ENCODE measurements around the gene DDX24. TPM values are rescaled to one million over a fixed set of nuclear protein-coding genes. Genes with fewer than 3 reads are reported as not detected.

DDX24 gene
- total and polyA plus RNA-seq, 12 donors, result 221 to 616 (median 337) TPM

DNA sequence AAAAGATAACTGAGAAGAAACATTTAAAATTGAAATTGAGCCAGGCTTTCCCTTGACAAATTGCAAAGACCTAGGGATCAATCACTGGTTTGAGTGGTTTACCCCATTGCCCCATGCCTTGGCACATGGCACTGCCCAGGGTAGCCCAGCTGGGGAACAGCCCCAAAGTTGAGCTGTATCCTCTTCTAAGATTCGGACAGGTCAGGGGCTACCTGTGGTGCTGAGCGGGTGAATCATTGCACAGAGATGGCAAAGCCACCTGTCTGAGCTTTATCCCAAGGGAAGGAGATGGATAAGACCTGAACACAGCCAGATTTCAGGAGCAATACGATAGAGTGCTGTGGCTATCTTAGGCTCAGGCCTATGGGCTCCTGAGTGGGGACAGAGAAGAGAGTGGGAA lies 41.4 kb upstream of the DDX24 start:
- Histone ChIP-seq H3K9me3 (replicated peaks in 1 of 3) (no peaks in the 10 kb centered on the region), H3K4me1 (replicated peaks in 1 of 2) (no peaks in the 10 kb centered on the region), H3K27me3 (no peaks in the 10 kb centered on the region), H3K4me3 (no peak overlapping the region), H3K27ac (no peak overlapping the region), H3K36me3 (replicated peaks in 1 of 2) (peaks cover 0 to 4% of the 10 kb centered on the region in 2 donors)
- TF ChIP-seq POLR2A (IDR thresholded peaks at IDR 0.05), result no peak
- TF ChIP-seq, protein P1, sequence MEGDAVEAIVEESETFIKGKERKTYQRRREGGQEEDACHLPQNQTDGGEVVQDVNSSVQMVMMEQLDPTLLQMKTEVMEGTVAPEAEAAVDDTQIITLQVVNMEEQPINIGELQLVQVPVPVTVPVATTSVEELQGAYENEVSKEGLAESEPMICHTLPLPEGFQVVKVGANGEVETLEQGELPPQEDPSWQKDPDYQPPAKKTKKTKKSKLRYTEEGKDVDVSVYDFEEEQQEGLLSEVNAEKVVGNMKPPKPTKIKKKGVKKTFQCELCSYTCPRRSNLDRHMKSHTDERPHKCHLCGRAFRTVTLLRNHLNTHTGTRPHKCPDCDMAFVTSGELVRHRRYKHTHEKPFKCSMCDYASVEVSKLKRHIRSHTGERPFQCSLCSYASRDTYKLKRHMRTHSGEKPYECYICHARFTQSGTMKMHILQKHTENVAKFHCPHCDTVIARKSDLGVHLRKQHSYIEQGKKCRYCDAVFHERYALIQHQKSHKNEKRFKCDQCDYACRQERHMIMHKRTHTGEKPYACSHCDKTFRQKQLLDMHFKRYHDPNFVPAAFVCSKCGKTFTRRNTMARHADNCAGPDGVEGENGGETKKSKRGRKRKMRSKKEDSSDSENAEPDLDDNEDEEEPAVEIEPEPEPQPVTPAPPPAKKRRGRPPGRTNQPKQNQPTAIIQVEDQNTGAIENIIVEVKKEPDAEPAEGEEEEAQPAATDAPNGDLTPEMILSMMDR (IDR thresholded peaks at IDR 0.05), result no peak
- DNase-seq, result peak in 2 of 7 donors; percentile 4 to 10
- 63 to 92% (median 74%) methylated on average over 3 of the region's 3 CpGs for WGBS, 4 donors
- intact Hi-C loops (cut with DNase I), result loop anchor here in 1 of 2 donors (10.0 kb wide), 1 partner anchor 48 kb away; no protein-coding TSS in a partner anchor

DNA sequence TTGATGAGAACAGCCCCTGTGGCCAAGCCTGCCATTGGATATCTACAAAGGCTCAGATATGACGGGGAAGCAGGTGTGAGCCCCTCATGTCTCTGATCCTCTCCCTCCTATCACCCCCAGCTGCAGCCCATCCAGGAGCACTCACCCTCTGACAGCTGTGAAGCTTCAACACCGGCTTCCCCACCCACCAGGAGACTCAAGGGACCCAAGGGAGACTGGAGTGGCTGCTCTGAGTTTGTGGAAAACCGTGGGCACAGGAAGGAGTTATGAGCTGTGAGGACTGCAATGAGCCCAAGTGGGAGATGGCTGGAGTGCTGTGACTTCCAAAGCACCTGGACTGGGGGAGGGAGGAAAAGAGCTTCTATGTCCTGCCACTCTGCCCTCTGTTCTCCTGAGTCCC lies 40.5 kb upstream of the DDX24 start:
- WGBS, 4 donors, result 58 to 81% (median 62%) methylated on average over 3 of the region's 3 CpGs
- H3K36me3 ChIP-seq (replicated peaks in 1 of 2), result no peaks in the 10 kb centered on the region
- DNase-seq, result peak in 2 of 7 donors; percentile 1 to 33

DNA sequence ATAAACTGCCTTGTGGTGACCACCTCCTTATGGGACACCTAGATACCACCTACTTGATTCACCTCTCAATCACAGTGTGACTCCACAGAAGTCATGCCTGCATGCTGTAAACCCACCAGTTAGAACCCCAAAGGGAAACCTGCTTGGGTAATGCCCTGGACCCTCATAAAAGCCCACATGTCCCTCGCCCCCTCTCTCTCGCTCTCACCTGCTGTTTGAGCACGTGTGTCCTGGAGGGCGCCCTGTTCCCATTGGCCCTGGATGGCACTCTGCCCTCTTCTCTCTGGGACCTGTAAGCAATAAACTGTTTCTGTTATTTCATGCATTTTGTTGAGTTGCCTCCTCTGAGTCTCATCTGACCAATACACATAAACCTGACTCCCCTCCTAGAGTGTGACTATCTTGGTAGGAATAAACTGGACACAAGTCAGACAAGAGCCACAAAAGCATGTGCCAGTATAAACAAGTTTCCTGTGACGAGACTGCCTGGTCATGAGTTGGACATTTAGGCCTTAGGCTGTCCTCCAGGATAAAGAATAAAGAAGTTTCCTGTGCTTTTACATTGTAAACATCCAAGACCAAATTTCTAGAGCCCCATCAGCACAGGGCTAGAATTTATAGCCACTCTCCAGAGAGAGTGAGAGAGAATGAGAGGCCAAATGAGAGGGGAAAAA lies 39.8 kb upstream of the DDX24 start:
- Histone ChIP-seq H3K4me3 (no peak overlapping the region), H3K4me1 (replicated peaks in 1 of 2) (no peaks in the 10 kb centered on the region), H3K27me3 (no peaks in the 10 kb centered on the region), H3K9me3 (replicated peaks in 1 of 3) (no peaks in the 10 kb centered on the region), H3K36me3 (replicated peaks in 1 of 2) (no peaks in the 10 kb centered on the region), H3K27ac (no peak overlapping the region)
- intact Hi-C loops (cut with DNase I), result loop anchor here in 1 of 2 donors (10.0 kb wide), 1 partner anchor 46 kb away; no protein-coding TSS in a partner anchor
- DNase-seq, result peak in 3 of 7 donors; percentile 5 to 42 (median 9)
- TF ChIP-seq POLR2A (IDR thresholded peaks at IDR 0.05), result no peak
- TF ChIP-seq, protein P1 (IDR thresholded peaks at IDR 0.05), result no peak
- WGBS, 4 donors, result 84 to 89% (median 88%) methylated on average over 5 of the region's 5 CpGs

More for the DNA sequence above, 40.5 kb upstream of the DDX24 start:
- H3K27me3 ChIP-seq, result no peaks in the 10 kb centered on the region
- intact Hi-C loops (cut with DNase I), result loop anchor here in 1 of 2 donors (10.0 kb wide), 1 partner anchor 47 kb away; no protein-coding TSS in a partner anchor
- no peak overlapping the region for H3K27ac ChIP-seq
- no peak for TF ChIP-seq POLR2A (IDR thresholded peaks at IDR 0.05)
- TF ChIP-seq, protein P1 (IDR thresholded peaks at IDR 0.05), result no peak
- no peaks in the 10 kb centered on the region for H3K4me1 ChIP-seq (replicated peaks in 1 of 2)
- no peak overlapping the region for H3K4me3 ChIP-seq
- H3K9me3 ChIP-seq (replicated peaks in 1 of 3), result no peaks in the 10 kb centered on the region

DNA sequence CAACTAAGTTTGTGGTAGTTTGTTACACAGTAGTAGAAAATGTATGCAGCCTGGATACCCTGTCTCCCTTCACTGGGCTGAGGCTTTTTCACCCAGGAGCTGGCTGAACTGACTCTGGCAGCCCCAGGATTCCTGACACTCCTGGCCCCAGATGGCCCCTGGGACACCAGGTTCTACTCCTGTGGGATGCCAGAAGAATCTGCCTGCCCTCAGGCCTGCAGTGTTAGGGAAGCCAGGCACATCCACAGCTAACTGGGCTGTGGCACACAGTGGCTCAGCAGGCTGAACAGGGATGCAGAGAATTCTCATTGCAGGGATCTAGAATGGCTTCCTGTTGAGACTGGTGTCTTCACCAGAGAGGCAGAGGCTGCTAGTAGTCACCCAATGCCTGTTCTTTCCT lies 38.1 kb upstream of the DDX24 start:
- no peaks in the 10 kb centered on the region for H3K27me3 ChIP-seq
- H3K9me3 ChIP-seq (replicated peaks in 1 of 3), result no peaks in the 10 kb centered on the region
- intact Hi-C loops (cut with DNase I), result no loop called here
- TF ChIP-seq POLR2A (IDR thresholded peaks at IDR 0.05), result no peak
- TF ChIP-seq, protein P1 (IDR thresholded peaks at IDR 0.05), result no peak
- no peak overlapping the region for H3K4me3 ChIP-seq
- H3K36me3 ChIP-seq (replicated peaks in 1 of 2), result no peaks in the 10 kb centered on the region
- DNase-seq, result peak in 1 of 7 donors; percentile 9
- no peak overlapping the region for H3K27ac ChIP-seq
- H3K4me1 ChIP-seq (replicated peaks in 1 of 2), result peaks cover 16 to 17% of the 10 kb centered on the region in 2 donors

Measured in adrenal gland (tissue), 12 donors.